SK-N-DZ (cell line): ENCODE measurements around the gene HPCAL4.

Experiments
- small RNA-seq, 2 experiments: library from RNA; depleted of rRNA; stranded (forward); fragments of <200 nt; gene quantifications; one replicate each; pipeline ENCODE3, GENCODE V24; 2014

Gene HPCAL4

Small RNAs within 50 kb of the gene (small RNA-seq; reads per million reads assigned to genes)
- gene RNU7-121P: 0 reads per million in 2 experiments
